ENCODE measurements around the gene OTOP1.
A peak's percentile ranks its signal among the peaks of the same experiment; 100 is the strongest.
"Not testable (repeated sequence)": the region's sequence is repeated elsewhere in the genome, so short reads cannot be mapped to it uniquely, and the experiment has no call there.

OTOP1 gene

GRCh38 chr4:4259484-4260100 is 32.9 kb upstream of the OTOP1 start:
- Histone ChIP-seq H3K27me3 (no peaks in the 10 kb centered on the region), H3K36me3 (no peaks in the 10 kb centered on the region), H3K4me3 (no peak overlapping the region), H3K4me1 (no peaks in the 10 kb centered on the region), H3K27ac (no peak overlapping the region), H3K9ac (no peak overlapping the region), H3K4me2 (no peak overlapping the region), H4K20me1 (no peaks in the 10 kb centered on the region), H3K9me3 (no peaks in the 10 kb centered on the region)
- TF ChIP-seq Cebpa-rat (IDR thresholded peaks at IDR 0.05): no peak

- not testable (repeated sequence) for H3K9me3 ChIP-seq, H3K27ac ChIP-seq, H3K9ac ChIP-seq, H4K20me1 ChIP-seq, H3K27me3 ChIP-seq, H3K4me2 ChIP-seq, H3K4me3 ChIP-seq, H3K4me1 ChIP-seq, H3K36me3 ChIP-seq
Observed at GRCh38 chr4:4257705-4258104, 31.0 kb upstream of the OTOP1 start.

DNA sequence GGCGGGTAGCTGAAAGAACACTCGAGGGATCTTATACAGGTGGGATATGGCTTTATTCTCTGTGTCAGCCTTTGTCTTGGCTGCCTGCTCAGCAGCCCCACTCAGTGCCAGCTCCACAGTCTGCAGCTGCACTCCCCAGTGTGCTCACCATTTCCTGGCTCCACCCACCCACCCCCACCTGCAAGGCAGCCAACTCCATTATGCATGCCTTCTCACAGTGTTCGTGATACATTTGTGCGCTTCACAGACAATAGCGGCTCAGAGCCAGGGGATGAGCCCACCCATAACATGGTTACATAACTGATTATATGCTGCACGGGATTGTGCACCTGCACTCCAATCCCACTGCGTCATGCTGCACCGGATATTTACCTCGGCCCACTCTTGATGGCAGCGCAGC is 30.1 kb upstream of the OTOP1 start:
- TF ChIP-seq Cebpa-rat (IDR thresholded peaks at IDR 0.05): no peak

DNA sequence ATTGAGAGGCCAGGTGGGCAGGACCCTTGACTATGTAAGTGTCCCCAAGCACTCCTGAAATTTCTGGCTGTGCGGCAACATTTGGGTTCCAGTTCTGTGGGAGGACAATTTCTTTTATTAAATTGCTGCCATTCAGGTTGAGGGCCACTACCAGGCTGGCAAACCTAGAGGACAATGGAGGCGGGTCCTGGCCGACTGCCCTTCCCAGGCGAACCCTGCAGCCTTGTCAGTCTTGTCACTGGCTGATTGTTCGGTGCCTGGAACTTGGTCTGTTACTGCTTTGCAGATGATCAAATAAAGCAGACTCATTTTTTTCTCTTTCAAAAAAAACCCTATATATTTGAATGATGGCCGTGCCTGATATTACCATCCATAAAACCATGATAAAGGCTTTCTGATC is 27.9 kb upstream of the OTOP1 start:
- no peaks in the 10 kb centered on the region for H3K9me3 ChIP-seq
- H3K36me3 ChIP-seq: no peaks in the 10 kb centered on the region
- no peak overlapping the region for H3K4me2 ChIP-seq
- no peak overlapping the region for H3K9ac ChIP-seq
- H3K4me1 ChIP-seq: no peaks in the 10 kb centered on the region
- H4K20me1 ChIP-seq: no peaks in the 10 kb centered on the region
- H3K4me3 ChIP-seq: no peak overlapping the region
- no peak for TF ChIP-seq Cebpa-rat (IDR thresholded peaks at IDR 0.05)
- H3K27ac ChIP-seq: no peak overlapping the region
- no peaks in the 10 kb centered on the region for H3K27me3 ChIP-seq

More for the DNA sequence above, 30.1 kb upstream of the OTOP1 start:
- no peaks in the 10 kb centered on the region for H3K4me1 ChIP-seq
- no peak overlapping the region for H3K4me3 ChIP-seq
- H3K4me2 ChIP-seq: no peak overlapping the region
- no peaks in the 10 kb centered on the region for H3K36me3 ChIP-seq
- H3K9me3 ChIP-seq: no peaks in the 10 kb centered on the region
- no peak overlapping the region for H3K9ac ChIP-seq
- no peak overlapping the region for H3K27ac ChIP-seq
- no peaks in the 10 kb centered on the region for H3K27me3 ChIP-seq
- no peaks in the 10 kb centered on the region for H4K20me1 ChIP-seq

GRCh38 chr4:4254199-4254598 is 27.5 kb upstream of the OTOP1 start:
- H3K36me3 ChIP-seq: no peaks in the 10 kb centered on the region
- H3K9ac ChIP-seq: no peak overlapping the region; the same call in 1 of the 2 replicates
- no peak overlapping the region for H3K27ac ChIP-seq
- TF ChIP-seq Cebpa-rat (IDR thresholded peaks at IDR 0.05): no peak
- H3K4me3 ChIP-seq: no peak overlapping the region
- peaks cover 2% of the 10 kb centered on the region; the same call in 1 of the 2 replicates for H3K27me3 ChIP-seq
- no peak overlapping the region for H3K4me2 ChIP-seq
- H4K20me1 ChIP-seq: no peaks in the 10 kb centered on the region
- no peaks in the 10 kb centered on the region for H3K9me3 ChIP-seq
- H3K4me1 ChIP-seq: no peaks in the 10 kb centered on the region

GRCh38 chr4:4249866-4250265 is 23.1 kb upstream of the OTOP1 start:
- Histone ChIP-seq H3K27me3 (peaks cover 29% of the 10 kb centered on the region), H3K4me2 (no peak overlapping the region), H3K36me3 (peaks cover 5% of the 10 kb centered on the region; the same call in 1 of the 2 replicates), H3K9me3 (peaks cover 7% of the 10 kb centered on the region; the same call in 1 of the 2 replicates), H4K20me1 (no peaks in the 10 kb centered on the region), H3K9ac (no peak overlapping the region), H3K27ac (no peak overlapping the region), H3K4me3 (no peak overlapping the region), H3K4me1 (peaks cover 18% of the 10 kb centered on the region)
- no peak for TF ChIP-seq Cebpa-rat (IDR thresholded peaks at IDR 0.05)

GRCh38 chr4:4249342-4249741 is 22.6 kb upstream of the OTOP1 start:
- peaks cover 10% of the 10 kb centered on the region; the same call in 1 of the 2 replicates for H3K36me3 ChIP-seq
- peaks cover 29% of the 10 kb centered on the region for H3K27me3 ChIP-seq
- peaks cover 18% of the 10 kb centered on the region for H3K4me1 ChIP-seq
- not testable (repeated sequence) for H3K4me3 ChIP-seq, H4K20me1 ChIP-seq, H3K4me2 ChIP-seq, H3K27ac ChIP-seq, H3K9me3 ChIP-seq, H3K9ac ChIP-seq

GRCh38 chr4:4248885-4249203 is 22.1 kb upstream of the OTOP1 start:
- Histone ChIP-seq H3K9ac (peak overlapping the region; percentile 85), H3K36me3 (peaks cover 15% of the 10 kb centered on the region; the same call in 1 of the 2 replicates), H3K27ac (no peak overlapping the region), H3K9me3 (peaks cover 7% of the 10 kb centered on the region; the same call in 1 of the 2 replicates), H3K27me3 (peaks cover 29% of the 10 kb centered on the region), H3K4me1 (peaks cover 18% of the 10 kb centered on the region), H3K4me3 (peak overlapping the region; percentile 79), H3K4me2 (peak overlapping the region; percentile 78), H4K20me1 (no peaks in the 10 kb centered on the region)
- no peak for TF ChIP-seq Cebpa-rat (IDR thresholded peaks at IDR 0.05)

- H3K4me2 ChIP-seq: peak within 1 kb of the TSS; percentile 78
- peaks cover 7% of the 10 kb centered on the region; the same call in 1 of the 2 replicates for H3K9me3 ChIP-seq
- peaks cover 29% of the 10 kb centered on the region for H3K27me3 ChIP-seq
- peak within 1 kb of the TSS; percentile 85 for H3K27ac ChIP-seq
- H3K4me3 ChIP-seq: peak within 1 kb of the TSS; percentile 79
- peaks cover 18% of the 10 kb centered on the region for H3K4me1 ChIP-seq
- peaks cover 19% of the 10 kb centered on the region; the same call in 1 of the 2 replicates for H3K36me3 ChIP-seq
- no peaks in the 10 kb centered on the region for H4K20me1 ChIP-seq
- H3K9ac ChIP-seq: peak within 1 kb of the TSS; percentile 85
- TF ChIP-seq Cebpa-rat (IDR thresholded peaks at IDR 0.05): no peak
Observed at GRCh38 chr4:4248029-4248884, 21.5 kb upstream of the OTOP1 start, which contains the start of gene TMEM128. Gene TMEM128, minus strand, starts transcription at chr4:4248223. Its CDS starts 21 bp downstream, at chr4:4248202.

GRCh38 chr4:4247696-4248028 is 20.9 kb upstream of the OTOP1 start:
- peak overlapping the region; percentile 79 for H3K4me3 ChIP-seq
- no peak for TF ChIP-seq Cebpa-rat (IDR thresholded peaks at IDR 0.05)
- peaks cover 7% of the 10 kb centered on the region; the same call in 1 of the 2 replicates for H3K9me3 ChIP-seq
- peak overlapping the region; percentile 78 for H3K4me2 ChIP-seq
- peaks cover 29% of the 10 kb centered on the region for H3K27me3 ChIP-seq
- H3K36me3 ChIP-seq: peaks cover 19% of the 10 kb centered on the region; the same call in 1 of the 2 replicates
- H4K20me1 ChIP-seq: no peaks in the 10 kb centered on the region
- peak overlapping the region; percentile 85 for H3K9ac ChIP-seq
- H3K27ac ChIP-seq: peak overlapping the region; percentile 85
- peaks cover 18% of the 10 kb centered on the region for H3K4me1 ChIP-seq

Measured in BLaER1 (cell line).